ENCODE measurements around the gene CTNNA2.
"Not testable (repeated sequence)": the region's sequence is repeated elsewhere in the genome, so short reads cannot be mapped to it uniquely, and the experiment has no call there.

The CTNNA2 gene

GRCh38 chr2:80068038-80068731, 555.3 kb downstream of the CTNNA2 start:
- Mint-ChIP-seq H3K27ac (no peak overlapping the region), H3K4me1 (no peaks in the 10 kb centered on the region), H3K27me3 (no peaks in the 10 kb centered on the region), H3K4me3 (no peak overlapping the region), H3K9me3 (no peaks in the 10 kb centered on the region), H3K36me3 (no peaks in the 10 kb centered on the region)
- no peak for DNase-seq (ENCODE audit: low spot score in 2 of 2)
- no peak for ATAC-seq (ENCODE audit: low read depth)

- no peak for DNase-seq (ENCODE audit: low spot score in 2 of 2)
- no peak for ATAC-seq (ENCODE audit: low read depth)
- Mint-ChIP-seq H3K9me3 (no peaks in the 10 kb centered on the region), H3K4me1 (no peaks in the 10 kb centered on the region), H3K27ac (no peak overlapping the region), H3K36me3 (no peaks in the 10 kb centered on the region), H3K27me3 (no peaks in the 10 kb centered on the region), H3K4me3 (no peak overlapping the region)
These were observed 557.7 kb downstream of the CTNNA2 start for GRCh38 chr2:80070587-80070986.

- no peak overlapping the region for H3K4me3 Mint-ChIP-seq
- no peaks in the 10 kb centered on the region for H3K4me1 Mint-ChIP-seq
- H3K27ac Mint-ChIP-seq: no peak overlapping the region
These were observed 559.1 kb downstream of the CTNNA2 start for GRCh38 chr2:80071941-80072340.

GRCh38 chr2:80073134-80073561, 560.3 kb downstream of the CTNNA2 start:
- Mint-ChIP-seq H3K36me3 (peaks cover 2% of the 10 kb centered on the region), H3K9me3 (peaks cover 3% of the 10 kb centered on the region), H3K4me3 (no peak overlapping the region), H3K27me3 (no peaks in the 10 kb centered on the region), H3K4me1 (no peaks in the 10 kb centered on the region), H3K27ac (no peak overlapping the region)
- no peak for ATAC-seq (ENCODE audit: low read depth)
- DNase-seq (ENCODE audit: low spot score in 2 of 2): peak in 1 of 2 donors; percentile 10

More at GRCh38 chr2:80071941-80072340, 559.1 kb downstream of the CTNNA2 start:
- DNase-seq (ENCODE audit: low spot score in 2 of 2) (no peak), ATAC-seq (ENCODE audit: low read depth) (no peak)
- no peaks in the 10 kb centered on the region for H3K36me3 Mint-ChIP-seq
- H3K27me3 Mint-ChIP-seq: no peaks in the 10 kb centered on the region
- H3K9me3 Mint-ChIP-seq: no peaks in the 10 kb centered on the region

GRCh38 chr2:80074321-80075070, 561.6 kb downstream of the CTNNA2 start:
- no peak for ATAC-seq (ENCODE audit: low read depth)
- peaks cover 2% of the 10 kb centered on the region for H3K36me3 Mint-ChIP-seq
- H3K27ac Mint-ChIP-seq: no peak overlapping the region

GRCh38 chr2:80075719-80076118, 562.9 kb downstream of the CTNNA2 start:
- no peak for ATAC-seq (ENCODE audit: low read depth)
- Mint-ChIP-seq H3K27ac (no peak overlapping the region), H3K4me1 (no peaks in the 10 kb centered on the region), H3K4me3 (no peak overlapping the region), H3K36me3 (peaks cover 2% of the 10 kb centered on the region), H3K9me3 (peaks cover 3% of the 10 kb centered on the region), H3K27me3 (no peaks in the 10 kb centered on the region)
- no peak for DNase-seq (ENCODE audit: low spot score in 2 of 2)

More at GRCh38 chr2:80074321-80075070, 561.6 kb downstream of the CTNNA2 start:
- DNase-seq (ENCODE audit: low spot score in 2 of 2): no peak
- peaks cover 3% of the 10 kb centered on the region for H3K9me3 Mint-ChIP-seq
- no peak overlapping the region for H3K4me3 Mint-ChIP-seq
- H3K4me1 Mint-ChIP-seq: no peaks in the 10 kb centered on the region
- no peaks in the 10 kb centered on the region for H3K27me3 Mint-ChIP-seq

GRCh38 chr2:80078290-80079036, 565.6 kb downstream of the CTNNA2 start:
- H3K4me1 Mint-ChIP-seq: peaks cover 3% of the 10 kb centered on the region
- H3K4me3 Mint-ChIP-seq: no peak overlapping the region
- DNase-seq (ENCODE audit: low spot score in 2 of 2) (no peak), ATAC-seq (ENCODE audit: low read depth) (no peak)
- H3K9me3 Mint-ChIP-seq: peaks cover 4% of the 10 kb centered on the region
- peaks cover 2% of the 10 kb centered on the region for H3K36me3 Mint-ChIP-seq
- H3K27ac Mint-ChIP-seq: no peak overlapping the region
- no peaks in the 10 kb centered on the region for H3K27me3 Mint-ChIP-seq

GRCh38 chr2:80080957-80081356, 568.1 kb downstream of the CTNNA2 start:
- H3K9me3 Mint-ChIP-seq: peaks cover 4% of the 10 kb centered on the region
- ATAC-seq (ENCODE audit: low read depth) (no peak), DNase-seq (ENCODE audit: low spot score in 2 of 2) (no peak)
- H3K36me3 Mint-ChIP-seq: peaks cover 2% of the 10 kb centered on the region
- no peaks in the 10 kb centered on the region for H3K27me3 Mint-ChIP-seq
- H3K4me3 Mint-ChIP-seq: no peak overlapping the region
- no peak overlapping the region for H3K27ac Mint-ChIP-seq
- H3K4me1 Mint-ChIP-seq: peaks cover 3% of the 10 kb centered on the region

GRCh38 chr2:80086831-80087230, 574.0 kb downstream of the CTNNA2 start:
- no peaks in the 10 kb centered on the region for H3K36me3 Mint-ChIP-seq
- no peak for DNase-seq (ENCODE audit: low spot score in 2 of 2)
- H3K4me3 Mint-ChIP-seq: no peak overlapping the region
- no peaks in the 10 kb centered on the region for H3K9me3 Mint-ChIP-seq
- no peak for ATAC-seq (ENCODE audit: low read depth)
- no peaks in the 10 kb centered on the region for H3K4me1 Mint-ChIP-seq
- H3K27ac Mint-ChIP-seq: no peak overlapping the region
- H3K27me3 Mint-ChIP-seq: no peaks in the 10 kb centered on the region

GRCh38 chr2:80091237-80091636, 578.4 kb downstream of the CTNNA2 start:
- Mint-ChIP-seq H3K36me3 (no peaks in the 10 kb centered on the region), H3K27me3 (no peaks in the 10 kb centered on the region), H3K4me3 (no peak overlapping the region), H3K9me3 (peaks cover 2% of the 10 kb centered on the region), H3K27ac (no peak overlapping the region), H3K4me1 (no peaks in the 10 kb centered on the region)
- no peak for DNase-seq (ENCODE audit: low spot score in 2 of 2)
- no peak for ATAC-seq (ENCODE audit: low read depth)

- no peaks in the 10 kb centered on the region for H3K27me3 Mint-ChIP-seq
- ATAC-seq (ENCODE audit: low read depth) (no peak), DNase-seq (ENCODE audit: low spot score in 2 of 2) (no peak)
- no peak overlapping the region for H3K4me3 Mint-ChIP-seq
- H3K9me3 Mint-ChIP-seq: peaks cover 2% of the 10 kb centered on the region
- H3K4me1 Mint-ChIP-seq: no peaks in the 10 kb centered on the region
- H3K27ac Mint-ChIP-seq: no peak overlapping the region
- H3K36me3 Mint-ChIP-seq: no peaks in the 10 kb centered on the region
These were observed 579.6 kb downstream of the CTNNA2 start for GRCh38 chr2:80092474-80092873.

- not testable (repeated sequence) for H3K27ac Mint-ChIP-seq; H3K36me3 Mint-ChIP-seq; H3K27me3 Mint-ChIP-seq; H3K4me3 Mint-ChIP-seq; H3K4me1 Mint-ChIP-seq; H3K9me3 Mint-ChIP-seq; ATAC-seq (ENCODE audit: low read depth); DNase-seq (ENCODE audit: low spot score in 2 of 2)
These were observed 585.7 kb downstream of the CTNNA2 start for GRCh38 chr2:80098503-80098902.

GRCh38 chr2:80102026-80102425, 589.2 kb downstream of the CTNNA2 start:
- ATAC-seq (ENCODE audit: low read depth): no peak
- Mint-ChIP-seq H3K36me3 (no peaks in the 10 kb centered on the region), H3K27ac (no peak overlapping the region), H3K27me3 (no peaks in the 10 kb centered on the region), H3K4me1 (no peaks in the 10 kb centered on the region), H3K4me3 (no peak overlapping the region), H3K9me3 (peaks cover 3% of the 10 kb centered on the region)
- DNase-seq (ENCODE audit: low spot score in 2 of 2): no peak

- H3K36me3 Mint-ChIP-seq: no peaks in the 10 kb centered on the region
- H3K27me3 Mint-ChIP-seq: no peaks in the 10 kb centered on the region
- ATAC-seq (ENCODE audit: low read depth) (no peak), DNase-seq (ENCODE audit: low spot score in 2 of 2) (no peak)
- no peak overlapping the region for H3K27ac Mint-ChIP-seq
- H3K4me1 Mint-ChIP-seq: no peaks in the 10 kb centered on the region
- H3K4me3 Mint-ChIP-seq: no peak overlapping the region
- peaks cover 3% of the 10 kb centered on the region for H3K9me3 Mint-ChIP-seq
These were observed 592.3 kb downstream of the CTNNA2 start for GRCh38 chr2:80105015-80105640.
